HG03159 (cell line): ENCODE results near the gene MLH3.

Experiments
- ATAC-seq: cut with Tn5 transposase; IDR thresholded peaks from one replicate; pipeline ENCODE4 v1.9.1; 2021; ENCODE audit warnings: mild to moderate bottlenecking, moderate library complexity; ENCODE audit not compliant: unreplicated experiment

MLH3 gene

DNA sequence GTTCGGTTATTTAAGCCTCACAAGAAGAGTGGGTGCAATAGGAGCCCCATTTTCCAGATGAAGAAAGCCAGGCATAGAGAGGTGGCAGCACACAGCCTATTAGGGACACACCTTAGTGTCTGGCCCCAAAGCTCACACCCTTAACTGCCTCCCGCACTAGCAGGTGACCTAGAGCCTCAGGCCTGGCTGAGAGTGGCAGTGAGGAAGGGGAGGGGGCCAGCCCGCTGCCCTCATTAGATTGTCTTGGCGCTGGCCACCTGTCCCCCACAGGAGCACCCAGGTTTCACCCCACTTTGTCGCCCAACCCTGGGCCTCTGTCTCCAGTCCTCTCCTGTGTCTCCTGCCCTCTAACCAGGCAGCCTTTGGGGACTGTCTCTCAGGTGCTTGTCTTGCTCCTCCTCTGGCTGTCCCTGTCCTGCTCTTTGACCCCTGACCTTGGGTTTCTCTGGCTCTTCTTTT is 77.3 kb downstream of the MLH3 start:
- ATAC-seq, result no peak

DNA sequence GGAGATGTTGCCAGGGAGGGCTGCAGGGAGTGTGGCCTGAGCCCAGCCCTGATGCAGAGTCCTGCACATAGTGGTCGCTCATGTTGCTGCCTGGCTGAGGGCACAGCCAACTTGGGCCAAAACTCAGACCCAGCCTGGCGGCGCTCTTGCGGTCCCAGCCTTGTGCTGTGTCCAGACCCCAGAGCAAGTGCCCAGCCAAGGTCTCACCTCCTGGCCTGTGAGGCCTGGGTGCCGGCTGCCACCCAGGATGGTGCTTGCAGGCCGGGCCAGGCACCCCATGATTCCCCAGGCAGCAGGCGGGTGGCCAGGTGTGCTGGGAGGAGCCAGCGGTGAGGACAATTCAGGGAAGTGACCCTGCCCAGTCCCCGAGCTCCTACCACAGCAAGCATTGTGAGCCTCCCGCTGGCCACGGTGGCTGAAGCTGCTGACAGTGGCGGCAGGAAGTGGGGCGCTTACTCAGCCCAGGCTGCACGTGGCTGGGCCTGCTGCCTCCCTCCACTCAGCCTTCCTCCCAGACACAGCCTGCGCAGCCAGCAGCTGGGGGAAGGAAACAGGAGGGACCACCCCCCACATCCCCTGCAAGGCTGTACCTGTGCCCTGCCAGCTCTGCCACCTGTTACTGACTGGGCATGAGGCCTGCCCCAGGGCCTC is 78.1 kb downstream of the MLH3 start:
- no peak for ATAC-seq

DNA sequence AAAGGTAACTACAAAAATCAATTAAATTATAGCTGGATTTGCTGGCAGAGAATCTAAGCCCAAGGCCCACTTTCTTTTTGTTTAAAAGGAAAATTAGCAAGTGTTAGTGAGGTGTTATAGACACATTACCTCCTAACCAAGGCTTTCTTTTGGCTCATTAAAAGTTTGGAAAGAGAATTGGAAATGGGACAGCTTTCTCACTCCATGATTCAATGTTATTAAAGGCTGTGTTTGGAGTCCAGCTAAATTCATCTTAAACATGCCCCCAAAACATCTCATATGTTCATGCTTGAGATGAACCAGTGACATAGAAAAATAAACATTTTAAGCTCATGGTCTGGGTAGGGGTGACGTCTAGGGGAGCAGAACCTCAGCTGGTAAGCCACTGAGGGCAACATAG is 82.5 kb downstream of the MLH3 start:
- no peak for ATAC-seq

DNA sequence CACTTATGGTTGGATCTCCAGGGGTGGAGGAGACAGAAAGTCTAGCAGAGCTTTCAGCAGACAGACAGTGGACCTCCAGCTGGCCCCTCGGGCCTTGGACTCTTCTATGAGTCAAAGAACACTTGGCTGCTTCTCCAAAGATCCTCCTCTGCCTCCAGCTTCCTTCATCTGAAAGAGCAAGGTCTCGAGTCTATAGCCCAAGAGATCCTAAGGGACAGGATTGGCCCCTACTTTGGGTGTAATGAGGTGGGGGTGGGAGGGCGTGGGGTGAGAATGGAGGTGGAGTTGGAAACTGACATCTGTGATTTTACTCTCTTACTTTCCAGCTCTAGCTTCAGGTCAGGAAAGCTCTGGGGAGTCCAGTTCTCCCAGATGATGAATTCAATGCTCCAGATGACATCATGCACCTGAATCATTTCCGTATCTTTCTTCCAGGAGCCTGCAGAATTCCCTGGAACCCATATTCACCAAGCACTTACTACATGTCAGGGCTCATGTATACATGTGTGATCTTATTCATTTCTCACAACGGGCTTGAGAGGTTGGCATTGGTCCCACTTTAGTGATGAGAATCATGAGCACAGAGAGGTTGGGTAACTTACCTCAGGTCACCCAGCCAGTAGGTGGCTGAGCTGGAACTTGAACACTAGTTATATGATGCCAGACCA is 85.6 kb downstream of the MLH3 start:
- no peak for ATAC-seq

DNA sequence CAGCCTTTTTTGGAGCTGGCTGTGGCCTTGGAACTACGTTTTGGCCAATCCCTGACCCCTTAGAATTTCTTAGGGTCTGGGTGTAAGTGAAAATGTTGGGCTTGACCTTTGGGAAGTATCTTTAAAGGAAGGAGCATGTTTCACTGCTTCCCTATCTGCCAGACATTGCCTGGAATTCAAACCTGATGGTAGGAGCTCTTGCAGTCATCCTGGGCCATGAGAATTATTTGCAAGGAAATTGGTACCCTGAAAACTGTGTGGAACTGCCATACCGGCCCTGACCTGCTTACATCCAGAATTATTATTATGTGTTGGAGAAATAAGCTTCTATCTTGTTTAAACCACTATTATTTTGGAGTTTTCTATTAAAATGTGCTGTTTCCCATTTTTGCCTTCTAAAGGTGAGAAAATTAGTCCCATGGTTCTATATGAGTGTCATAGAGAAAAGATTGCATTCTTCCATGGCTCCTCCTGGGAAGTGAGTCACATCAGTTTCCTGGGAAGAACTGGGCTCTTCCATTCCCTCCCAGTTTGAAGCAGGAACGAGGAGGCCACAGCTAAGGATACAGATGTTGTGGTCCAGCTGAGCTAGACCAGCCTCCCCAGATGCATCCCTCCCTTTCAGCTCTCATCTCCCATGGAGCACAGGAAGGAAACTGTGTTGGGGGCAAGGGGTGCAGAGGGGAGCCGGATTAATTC is 86.3 kb downstream of the MLH3 start:
- no peak for ATAC-seq
